Activated CD4-positive, alpha-beta T cell treated with anti-CD3 and anti-CD28 coated beads for 36 hours (primary cell): ENCODE measurements around the gene ARID2. TPM values are rescaled to one million over a fixed set of nuclear protein-coding genes. Genes with fewer than 3 reads are reported as not detected.

Experiments
- ATAC-seq: fragments of 200-7000 bp; cut with Tn5 transposase; one replicate; pipeline ENCODE4 v1.10.0; 2021; ENCODE audit warnings: mild to moderate bottlenecking, moderate library complexity
- CTCF ChIA-PET: fragments of 350-600 bp; sonication (Branson Sonifier 250); formaldehyde crosslinking; loops from one replicate; lab custom pipeline; 2021; ENCODE audit warnings: antibody characterized with exemption; lab: Charles Lee
- POLR2A ChIA-PET: fragments of 350-600 bp; sonication (Branson Sonifier 250); formaldehyde crosslinking; loops from one replicate; lab custom pipeline; 2021; ENCODE audit warnings: antibody characterized with exemption, inconsistent platforms; lab: Charles Lee
- DNase-seq: peaks from one replicate; pipeline ENCODE4 v3.0.0-alpha.2; 2020
- H3K27ac Mint-ChIP-seq: one replicate; pipeline ENCODE4 v1.8.0; 2021; ENCODE audit warnings: mixed read lengths
- H3K27me3 Mint-ChIP-seq: one replicate; pipeline ENCODE4 v1.8.0; 2021; ENCODE audit warnings: mixed read lengths
- H3K36me3 Mint-ChIP-seq: one replicate; pipeline ENCODE4 v1.8.0; 2021; ENCODE audit warnings: low read depth, mixed read lengths
- H3K4me1 Mint-ChIP-seq: one replicate; pipeline ENCODE4 v1.8.0; 2021; ENCODE audit warnings: mixed read lengths
- H3K4me3 Mint-ChIP-seq: one replicate; pipeline ENCODE4 v1.8.0; 2021; ENCODE audit warnings: mild to moderate bottlenecking, moderate library complexity, mixed read lengths
- H3K9me3 Mint-ChIP-seq: one replicate; pipeline ENCODE4 v1.8.0; 2021; ENCODE audit warnings: low read depth, mixed read lengths
- intact Hi-C, 2 experiments: fragments of 100-400 bp; cut with DNase I in 1 of 2; cut with micrococcal nuclease in 1 of 2; formaldehyde crosslinking; loops; one replicate each; pipeline versions ENCODE4 v1.14.2 to v1.15.1; 2022 to 2024; cut with DNase I, micrococcal nuclease
- total RNA-seq, 2 experiments: library from RNA; stranded (reverse); gene quantifications; one replicate each; pipeline ENCODE4 v1.2.3, GENCODE V29; 2021

ARID2 gene
- total RNA-seq, 2 experiments from 2014 or later, result 24.2 to 28.2 TPM

DNA sequence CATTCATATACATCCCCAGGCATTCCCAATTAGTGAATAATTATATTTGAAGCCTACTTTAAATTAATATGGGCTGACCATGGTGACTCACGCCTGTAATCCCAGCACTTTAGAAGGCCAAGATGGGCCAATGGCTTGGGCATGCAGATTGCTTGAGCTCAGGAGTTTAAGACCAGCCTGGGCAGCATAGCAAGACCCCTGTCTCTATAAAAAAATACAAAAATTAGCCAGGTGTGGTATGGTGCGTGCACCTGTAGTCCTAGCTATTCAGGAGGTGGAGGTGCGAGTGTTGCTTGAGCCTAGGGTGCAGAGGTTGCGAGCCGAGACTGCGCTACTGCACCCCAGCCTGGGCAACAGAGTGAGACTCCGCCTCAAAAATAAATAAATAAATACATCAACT lies 7.6 kb upstream of the ARID2 start:
- no peak for ATAC-seq
- no peak for DNase-seq
- H3K4me3 Mint-ChIP-seq, result no peak overlapping the region
- no peaks in the 10 kb centered on the region for H3K9me3 Mint-ChIP-seq
- peaks cover 17% of the 10 kb centered on the region for H3K36me3 Mint-ChIP-seq
- CTCF ChIA-PET, result interaction anchor here (0.5 to 6.9 kb wide), 3 partner anchors 15 to 853 kb away, joined by 4 to 58 read pairs (median 6); no protein-coding TSS in a partner anchor
- peaks cover 51% of the 10 kb centered on the region for H3K4me1 Mint-ChIP-seq
- H3K27me3 Mint-ChIP-seq, result no peaks in the 10 kb centered on the region
- intact Hi-C loops, result loop anchor here (10.0 kb wide), 3 partner anchors 493 to 1493 kb away; no protein-coding TSS in a partner anchor
- POLR2A ChIA-PET, result no interaction called here
- no peak overlapping the region for H3K27ac Mint-ChIP-seq

DNA sequence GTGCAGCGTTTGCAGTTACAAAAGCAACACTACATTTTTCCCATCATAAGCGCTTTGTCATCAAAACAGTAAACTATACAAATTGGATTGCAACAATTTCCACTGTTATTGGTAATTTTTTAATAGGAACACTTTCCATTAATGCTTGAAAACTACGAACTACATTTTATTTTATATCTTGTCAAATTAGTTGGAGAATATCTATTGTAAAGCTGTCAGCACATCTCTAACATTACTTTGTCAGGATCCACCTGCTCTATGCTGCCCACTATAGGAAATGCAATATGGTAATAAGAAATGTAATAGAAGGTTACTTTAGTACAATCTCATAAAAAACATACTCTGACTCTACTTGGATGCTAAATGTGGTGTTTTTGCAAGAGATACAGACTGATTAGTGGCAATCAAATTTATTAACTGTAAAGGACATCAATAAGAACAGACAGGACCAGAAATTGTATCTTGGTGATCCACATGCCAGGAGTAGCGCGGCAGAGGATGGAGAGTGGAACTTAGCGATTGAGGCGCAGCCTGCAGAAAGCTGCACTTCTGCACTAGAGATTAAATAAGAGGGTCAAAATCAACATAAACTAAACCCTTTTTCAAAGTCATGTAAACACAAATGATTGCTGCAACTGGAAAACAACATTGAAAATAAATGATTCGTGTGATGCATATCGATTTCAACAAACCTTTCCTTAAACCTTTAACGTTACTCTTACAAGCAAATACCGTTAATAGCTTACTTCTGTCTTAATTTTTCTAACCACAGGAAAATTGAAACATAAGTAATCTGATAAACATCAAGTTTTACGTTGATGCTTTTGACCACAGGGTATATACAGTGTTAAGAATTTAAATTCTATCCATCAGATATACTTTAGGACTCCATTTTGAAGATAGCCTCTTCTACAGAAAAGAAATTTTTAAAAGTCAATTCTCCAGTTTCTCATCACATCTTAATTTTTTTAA lies 3.6 kb upstream of the ARID2 start:
- ChIA-PET POLR2A (interaction anchor here (0.5 to 0.6 kb wide), 2 partner anchors 78 to 196 kb away, joined by 3 to 5 read pairs; no protein-coding TSS in a partner anchor), CTCF (interaction anchor here (0.6 to 6.9 kb wide), 20 partner anchors 10 to 544 kb away, joined by 3 to 58 read pairs (median 4); no protein-coding TSS in a partner anchor)
- ATAC-seq (no peak), DNase-seq (peak; percentile 47)
- Mint-ChIP-seq H3K27me3 (no peaks in the 10 kb centered on the region), H3K4me1 (peaks cover 26% of the 10 kb centered on the region), H3K9me3 (no peaks in the 10 kb centered on the region), H3K4me3 (peak overlapping the region; percentile 98), H3K27ac (peak overlapping the region; percentile 99), H3K36me3 (peaks cover 20% of the 10 kb centered on the region)
- intact Hi-C loops, result loop anchor here (1.0 to 10.0 kb wide), 11 partner anchors 56 to 1489 kb away; partner anchors contain the start of genes ANO6 (in 1 of the 2), SLC38A1 (in 1 of the 2) and SLC38A2 (in 1 of the 2)

GRCh38 chr12:45726603-45727300 lies 2.8 kb upstream of the ARID2 start:
- Mint-ChIP-seq H3K36me3 (peaks cover 19% of the 10 kb centered on the region), H3K4me1 (peaks cover 18% of the 10 kb centered on the region), H3K9me3 (no peaks in the 10 kb centered on the region), H3K27me3 (no peaks in the 10 kb centered on the region), H3K4me3 (peak overlapping the region; percentile 98), H3K27ac (peak overlapping the region; percentile 99)
- DNase-seq (peak; percentile 58), ATAC-seq (no peak)
- CTCF ChIA-PET, result interaction anchor here (0.6 to 6.9 kb wide), 8 partner anchors 11 to 543 kb away, joined by 3 to 58 read pairs (median 4); no protein-coding TSS in a partner anchor
- POLR2A ChIA-PET, result interaction anchor here (0.5 to 0.6 kb wide), 2 partner anchors 79 to 197 kb away, joined by 3 to 5 read pairs; no protein-coding TSS in a partner anchor
- intact Hi-C loops, result loop anchor here (1.0 to 10.0 kb wide), 12 partner anchors 57 to 1488 kb away; partner anchors contain the start of genes ANO6 (in 2 of the 2), SLC38A1 (in 1 of the 2) and SLC38A2 (in 1 of the 2)

GRCh38 chr12:45727301-45727979 lies 2.1 kb upstream of the ARID2 start:
- ChIA-PET CTCF (interaction anchor here (0.8 to 6.9 kb wide), 7 partner anchors 12 to 264 kb away, joined by 3 to 58 read pairs (median 4); no protein-coding TSS in a partner anchor), POLR2A (interaction anchor here (0.6 kb wide), 1 partner anchor 31 kb away, joined by 5 read pairs; no protein-coding TSS in a partner anchor)
- intact Hi-C loops, result loop anchor here (1.0 to 10.0 kb wide), 12 partner anchors 58 to 1487 kb away; partner anchors contain the start of genes ANO6 (in 2 of the 2), SLC38A1 (in 1 of the 2) and SLC38A2 (in 1 of the 2)
- Mint-ChIP-seq H3K4me1 (peaks cover 17% of the 10 kb centered on the region), H3K27me3 (no peaks in the 10 kb centered on the region), H3K36me3 (peaks cover 21% of the 10 kb centered on the region), H3K9me3 (no peaks in the 10 kb centered on the region), H3K27ac (peak overlapping the region; percentile 99), H3K4me3 (peak overlapping the region; percentile 98)
- ATAC-seq (peak; percentile 45), DNase-seq (peak; percentile 93)

DNA sequence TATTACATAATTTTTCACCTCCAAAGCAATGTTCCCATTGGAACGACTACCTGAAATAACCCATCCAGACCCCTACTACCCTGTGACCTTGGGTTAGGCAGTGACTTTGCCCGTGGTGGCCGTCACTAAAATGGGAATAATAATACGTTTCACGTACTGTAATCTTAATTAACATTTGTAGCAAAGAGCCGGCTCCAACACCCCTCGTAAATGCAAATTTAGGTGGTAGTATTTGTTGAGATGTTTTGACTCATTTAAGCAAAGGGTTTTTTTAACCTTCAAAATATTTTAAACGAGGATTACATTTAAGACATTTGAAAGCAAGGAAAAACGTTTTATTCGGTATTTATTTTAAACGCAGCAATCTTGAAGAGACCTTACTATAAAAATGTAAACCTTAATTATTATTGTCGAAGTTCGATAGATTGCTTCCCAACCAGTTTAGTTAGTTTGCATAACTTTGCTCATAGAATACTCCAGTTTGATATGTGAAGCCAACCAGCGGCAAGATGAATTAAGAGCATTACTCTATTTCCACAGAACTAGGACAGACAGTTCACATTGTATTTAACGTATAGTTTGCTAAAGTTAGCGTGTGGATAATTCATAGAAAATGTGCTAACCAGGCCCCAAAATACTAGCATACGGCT lies 1.4 kb upstream of the ARID2 start:
- ATAC-seq (no peak), DNase-seq (peak; percentile 42)
- Mint-ChIP-seq H3K4me1 (peaks cover 13% of the 10 kb centered on the region), H3K4me3 (peak overlapping the region; percentile 98), H3K27ac (peak overlapping the region; percentile 99), H3K36me3 (peaks cover 21% of the 10 kb centered on the region), H3K27me3 (no peaks in the 10 kb centered on the region), H3K9me3 (no peaks in the 10 kb centered on the region)
- intact Hi-C loops, result loop anchor here (1.0 to 10.0 kb wide), 15 partner anchors 59 to 1487 kb away; partner anchors contain the start of genes ANO6 (in 2 of the 2), SLC38A1 (in 2 of the 2), SCAF11 (in 1 of the 2) and SLC38A2 (in 1 of the 2)
- POLR2A ChIA-PET, result interaction anchor here (0.6 to 1.3 kb wide), 4 partner anchors 14 to 262 kb away, joined by 3 to 5 read pairs (median 4); partner anchors contain the start of gene SCAF11
- CTCF ChIA-PET, result interaction anchor here (0.6 to 6.9 kb wide), 15 partner anchors 10 to 517 kb away, joined by 3 to 58 read pairs (median 4); partner anchors contain the start of gene SCAF11

DNA sequence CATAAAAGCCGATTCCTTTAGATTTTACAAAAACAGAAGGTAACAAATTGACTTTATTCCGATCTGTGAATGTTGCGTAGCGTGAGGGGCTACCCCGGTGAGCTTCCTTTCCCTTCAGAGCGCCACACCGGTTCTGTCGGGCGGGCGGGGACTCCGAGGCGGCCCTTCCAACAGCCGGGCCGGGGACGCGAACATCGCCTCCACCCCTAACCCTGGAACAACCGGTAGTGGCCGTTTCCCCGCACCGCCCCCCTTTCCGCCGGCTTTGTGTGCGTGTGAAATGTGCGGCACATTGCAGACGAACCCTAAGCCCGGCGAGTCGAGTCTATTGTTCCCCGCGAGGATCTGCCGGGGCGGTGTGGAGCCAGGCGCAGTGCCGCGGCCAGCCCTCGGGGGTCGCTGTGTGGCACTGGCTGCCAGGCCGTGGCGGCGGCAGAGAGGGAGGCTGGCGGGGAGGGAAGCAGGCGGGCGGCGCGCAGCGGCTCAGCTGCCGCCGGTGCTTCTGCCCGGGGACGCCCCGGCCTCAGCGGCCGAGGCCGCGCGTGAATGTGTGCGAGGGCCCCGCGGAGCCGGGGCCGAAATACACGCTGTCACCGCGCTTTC lies 775 bp upstream of the ARID2 start:
- POLR2A ChIA-PET, result interaction anchor here (0.6 to 1.3 kb wide), 4 partner anchors 13 to 261 kb away, joined by 3 to 4 read pairs (median 4); partner anchors contain the start of gene SCAF11
- Mint-ChIP-seq H3K9me3 (no peaks in the 10 kb centered on the region), H3K4me1 (peaks cover 16% of the 10 kb centered on the region), H3K36me3 (peaks cover 22% of the 10 kb centered on the region), H3K4me3 (peak overlapping the region; percentile 98), H3K27ac (peak overlapping the region; percentile 99), H3K27me3 (no peaks in the 10 kb centered on the region)
- ATAC-seq (peak; percentile 73), DNase-seq (peak; percentile 97)
- intact Hi-C loops, result loop anchor here (1.0 to 10.0 kb wide), 13 partner anchors 262 to 1486 kb away; partner anchors contain the start of genes SCAF11 (in 2 of the 2), SLC38A1 (in 2 of the 2), ANO6 (in 1 of the 2) and SLC38A2 (in 1 of the 2)
- CTCF ChIA-PET, result interaction anchor here (0.6 to 3.2 kb wide), 15 partner anchors 9 to 1985 kb away, joined by 3 to 12 read pairs (median 4); partner anchors contain the start of gene SCAF11

GRCh38 chr12:45730084-45730347 lies 510 bp downstream of the ARID2 start:
- H3K4me1 Mint-ChIP-seq, result peaks cover 21% of the 10 kb centered on the region
- intact Hi-C loops, result no loop called here
- peak overlapping the region; percentile 98 for H3K4me3 Mint-ChIP-seq
- DNase-seq, result peak; percentile 68
- H3K36me3 Mint-ChIP-seq, result peaks cover 25% of the 10 kb centered on the region
- H3K27ac Mint-ChIP-seq, result peak overlapping the region; percentile 97
- ChIA-PET POLR2A (interaction anchor here (1.2 kb wide), 1 partner anchor 186 kb away, joined by 4 read pairs; no protein-coding TSS in a partner anchor), CTCF (interaction anchor here (0.8 to 2.1 kb wide), 4 partner anchors 12 to 259 kb away, joined by 3 to 8 read pairs (median 4); no protein-coding TSS in a partner anchor)
- no peaks in the 10 kb centered on the region for H3K27me3 Mint-ChIP-seq
- H3K9me3 Mint-ChIP-seq, result no peaks in the 10 kb centered on the region
- no peak for ATAC-seq

DNA sequence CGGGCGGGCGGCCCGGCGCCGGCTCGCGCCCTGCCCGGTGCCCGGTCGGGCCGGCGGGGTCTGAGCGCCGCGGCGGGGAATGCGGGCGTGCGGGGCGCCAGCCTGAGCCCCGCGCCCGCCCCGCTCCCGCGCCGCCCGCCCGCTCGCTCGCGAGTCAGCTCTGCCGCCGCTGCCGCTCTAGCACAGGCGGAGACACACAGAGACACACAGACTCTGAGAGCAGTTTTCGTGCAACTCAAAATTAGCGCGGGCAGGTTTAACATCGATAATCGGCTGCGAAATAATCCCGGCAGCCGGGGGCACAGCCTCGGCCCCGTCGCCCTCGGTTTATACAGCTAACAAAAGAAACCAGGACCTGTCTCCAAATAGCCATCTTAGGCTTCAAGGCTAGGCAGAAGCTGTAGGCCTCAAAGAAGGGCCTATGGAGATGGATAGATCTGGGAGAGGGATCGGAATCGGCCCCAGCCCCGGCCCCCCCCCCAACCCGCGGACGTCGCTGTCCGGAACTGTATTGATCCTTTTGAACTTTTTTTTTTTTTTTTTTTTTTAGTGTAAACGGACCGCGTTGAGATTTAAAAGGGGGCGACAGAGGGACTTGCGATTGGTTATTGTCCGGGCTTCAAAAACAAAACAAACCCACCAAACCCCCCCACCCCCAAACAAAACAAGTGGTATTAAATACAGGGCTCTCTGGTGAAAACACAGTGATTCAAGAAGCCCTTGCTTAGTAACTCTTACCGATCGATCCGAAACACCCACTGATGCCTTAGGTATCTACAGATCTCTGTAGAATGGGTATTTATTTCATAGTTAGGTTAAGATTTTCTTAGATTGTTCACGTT lies 1.1 kb downstream of the ARID2 start:
- ChIA-PET POLR2A (interaction anchor here (1.2 kb wide), 1 partner anchor 187 kb away, joined by 4 read pairs; no protein-coding TSS in a partner anchor), CTCF (interaction anchor here (0.8 to 2.1 kb wide), 5 partner anchors 12 to 484 kb away, joined by 3 to 8 read pairs (median 3); no protein-coding TSS in a partner anchor)
- Mint-ChIP-seq H3K27me3 (no peaks in the 10 kb centered on the region), H3K36me3 (peaks cover 30% of the 10 kb centered on the region), H3K27ac (peak overlapping the region; percentile 91), H3K4me3 (peak overlapping the region; percentile 98), H3K9me3 (no peaks in the 10 kb centered on the region), H3K4me1 (peaks cover 25% of the 10 kb centered on the region)
- DNase-seq, result peak; percentile 73
- ATAC-seq, result peak; percentile 4
- intact Hi-C loops, result no loop called here
